ENCODE results near the gene RIBC2. TPM values are rescaled to one million over a fixed set of nuclear protein-coding genes. Genes with fewer than 3 reads are reported as not detected.

RIBC2 gene
- total and polyA plus RNA-seq, 2 of the 13 experiments (the other 11 are each of a cell fraction or from before 2014, with no cell fraction given), result 0.55 TPM; not detected in 1

- no peaks in the 10 kb centered on the region for H4K20me1 ChIP-seq (ENCODE audit: insufficient read depth, low read length)
- H3K4me2 ChIP-seq (ENCODE audit: low read depth, low read length), result no peak overlapping the region
- POLR2A ChIA-PET, result no interaction called here
- FAIRE-seq, result no peak
- no peak overlapping the region for H2AFZ ChIP-seq (ENCODE audit: low read length)
- no peak overlapping the region for H3K27ac ChIP-seq (ENCODE audit: extremely low read length, insufficient read depth, low read length)
- ATAC-seq, result no peak
- no TSS peak for BruUV-seq (replicated peaks)
- H3K27me3 ChIP-seq (ENCODE audit: control insufficient read depth in 1 of 2, insufficient read depth in 2 of 2, low read length in 2 of 2), result peaks cover 3 to 14% of the 10 kb centered on the region in 2 experiments; a peak in 2 of 5 replicates
- H3K9me3 ChIP-seq (ENCODE audit: low read length), result no peaks in the 10 kb centered on the region
- no peak overlapping the region for H3K4me3 ChIP-seq (replicated peaks in 1 of 3; ENCODE audit: insufficient read depth in 1 of 3, low read depth in 2 of 3, low read length in 3 of 3)
- TF ChIP-seq ZNF562 (CRISPR knock-in tag; IDR thresholded peaks at IDR 0.05; ENCODE audit: borderline replicate concordance) (no peak), PRMT3 (CRISPR knock-in tag; IDR thresholded peaks at IDR 0.05; ENCODE audit: borderline replicate concordance, low read depth) (no peak), ZNF281 (CRISPR knock-in tag; IDR thresholded peaks at IDR 0.05; ENCODE audit: borderline replicate concordance) (no peak), ZNF549 (CRISPR knock-in tag; IDR thresholded peaks at IDR 0.05) (no peak), HMGA1 (CRISPR knock-in tag; conservative IDR thresholded peaks at IDR 0.05) (no peak), ZBTB14 (CRISPR knock-in tag; IDR thresholded peaks at IDR 0.05) (no peak), ETS1 (CRISPR knock-in tag; IDR thresholded peaks at IDR 0.05) (no peak), ZNF20 (CRISPR knock-in tag; IDR thresholded peaks at IDR 0.05) (no peak), TCF7L2 (IDR thresholded peaks at IDR 0.05; ENCODE audit: low read depth, low read length) (no peak), NFAT5 (CRISPR knock-in tag; IDR thresholded peaks at IDR 0.05) (no peak), RBAK (CRISPR knock-in tag; IDR thresholded peaks at IDR 0.05) (no peak), KAT8 (CRISPR knock-in tag; IDR thresholded peaks at IDR 0.05) (no peak)
- CTCF ChIA-PET (ENCODE audit: low intra/inter-chr PET ratio, low total read pairs), result no interaction called here
- in situ Hi-C loops (cut with HindIII; ENCODE audit: extremely low pct_ligation_motif_present, low pct_unique_long_range_greater_than_20kb), result no loop called here
- 60% methylated on average over 8 of the region's 8 CpGs for WGBS (ENCODE audit: low lambda C conversion rate)
- peaks cover 9% of the 10 kb centered on the region; the same call in 1 of the 2 replicates for H3K4me1 ChIP-seq (ENCODE audit: insufficient read depth, low read length)
- no peaks in the 10 kb centered on the region for H3K79me2 ChIP-seq (ENCODE audit: insufficient read depth, low read length)
- no peaks in the 10 kb centered on the region for H3K36me3 ChIP-seq (replicated peaks in 1 of 2; ENCODE audit: control insufficient read depth in 1 of 2, insufficient read depth in 2 of 2, low read length in 2 of 2)
- intact Hi-C loops (cut with micrococcal nuclease; ENCODE audit: unreplicated experiment), result no loop called here
- no peak for DNase-seq (ENCODE audit: low spot score)
- H3K9ac ChIP-seq (ENCODE audit: insufficient read depth, low read depth, low read length), result no peak overlapping the region
These were observed 45.7 kb downstream of the RIBC2 start for GRCh38 chr22:45459235-45459634.

Data from HepG2 (cell line).